Testis (tissue), 3 donors: ENCODE data around the gene TENT4B. TPM values are rescaled to one million over a fixed set of nuclear protein-coding genes. Genes with fewer than 3 reads are reported as not detected.

Experiments
- DNase-seq: peaks from one replicate; pipeline ENCODE4 v3.0.0-alpha.2; 2019
- H3K27ac ChIP-seq, 2 donors: fragments of 200-600 bp; sonication (generic); one replicate each; pipeline ENCODE4 v1.5.1; 2019
- H3K27me3 ChIP-seq: fragments of 200-600 bp; sonication (generic); one replicate; pipeline ENCODE4 v1.5.1; 2019
- H3K36me3 ChIP-seq: fragments of 200-600 bp; sonication (generic); one replicate; pipeline ENCODE4 v1.5.1; 2017; ENCODE audit warnings: low read depth; ENCODE audit errors: missing control alignments
- H3K4me1 ChIP-seq: fragments of 200-600 bp; sonication (generic); one replicate; pipeline ENCODE4 v1.5.1; 2019
- H3K4me3 ChIP-seq, 2 donors: fragments of 200-600 bp; sonication (generic); one replicate each; pipeline ENCODE4 v1.5.1; 2017 to 2019
- H3K9me3 ChIP-seq: fragments of 200-600 bp; sonication (generic); one replicate; pipeline ENCODE4 v1.5.1; 2017
- CTCF ChIP-seq, 3 experiments: fragments of 450-650 bp in 2 of 3; fragments of 200-600 bp in 1 of 3; sonication (generic) in 1 of 3; IDR thresholded peaks; one replicate each; pipeline ENCODE4 v1.5.1; 2016 to 2019; ENCODE audit warnings: antibody characterized with exemption in 3 of 3, mild to moderate bottlenecking in 2 of 3, moderate library complexity in 1 of 3
- POLR2A ChIP-seq: fragments of 450-650 bp; IDR thresholded peaks from one replicate; pipeline ENCODE4 v1.6.1; 2017; ENCODE audit warnings: antibody characterized with exemption, mild to moderate bottlenecking, moderate library complexity
- WGBS, 2 donors: methylation state at CpG; one replicate each; pipeline ENCODE4 v1.1.5; 2018; 5-methylcytosine and 5-hydroxymethylcytosine counted together
- intact Hi-C: fragments of 100-400 bp; cut with DNase I; formaldehyde crosslinking; loops from one replicate; pipeline ENCODE4 v1.15.1; 2023; ENCODE audit warnings: low total_unique reads
- polyA plus RNA-seq: library from polyadenylated mRNA; stranded (reverse); fragments of 350-450 nt; fragmentation: Illumina TruSeq; extraction: RNeasy Lipid Tissue Mini Kit (QIAGEN cat#74804); gene quantifications from one replicate; pipeline ENCODE4 v1.2.3, GENCODE V29; 2014; ENCODE audit warnings: low read depth, low replicate concordance; ENCODE audit not compliant: insufficient read depth
- total RNA-seq, 2 donors: library from RNA; depleted of rRNA; stranded (reverse); fragments of >200 nt; gene quantifications; one replicate each; pipeline ENCODE4 v1.2.3, GENCODE V29; 2016

The TENT4B gene
- total and polyA plus RNA-seq, 3 donors from 2014 or later: 27.5 to 56.6 (median 37.6) TPM

- no peak overlapping the region for H3K4me3 ChIP-seq
- 71 to 77% methylated on average over 12 to 15 of the region's 15 CpGs for WGBS, 2 donors
- DNase-seq: peak; percentile 36
- TF ChIP-seq CTCF (IDR thresholded peaks at IDR 0.05) (no peak), POLR2A (no peak)
- H3K9me3 ChIP-seq: no peaks in the 10 kb centered on the region
- intact Hi-C loops: no loop called here
- no peaks in the 10 kb centered on the region for H3K27me3 ChIP-seq
- no peaks in the 10 kb centered on the region for H3K4me1 ChIP-seq
- no peak overlapping the region for H3K27ac ChIP-seq
- H3K36me3 ChIP-seq: no peaks in the 10 kb centered on the region
Measured at GRCh38 chr16:50271148-50272041, 118.3 kb downstream of the TENT4B start.

- no peak overlapping the region for H3K4me3 ChIP-seq
- no peaks in the 10 kb centered on the region for H3K27me3 ChIP-seq
- H3K4me1 ChIP-seq: no peaks in the 10 kb centered on the region
- intact Hi-C loops: no loop called here
- DNase-seq: no peak
- H3K9me3 ChIP-seq: no peaks in the 10 kb centered on the region
- H3K27ac ChIP-seq: no peak overlapping the region
- TF ChIP-seq CTCF (IDR thresholded peaks at IDR 0.05): no peak
- no peak for TF ChIP-seq POLR2A
- H3K36me3 ChIP-seq: no peaks in the 10 kb centered on the region
- 90% methylated on average over 4 to 7 of the region's 7 CpGs for WGBS, 2 donors
Measured at GRCh38 chr16:50272111-50272571, 119.0 kb downstream of the TENT4B start.

- Histone ChIP-seq H3K4me1 (no peaks in the 10 kb centered on the region), H3K27ac (no peak overlapping the region), H3K36me3 (no peaks in the 10 kb centered on the region), H3K27me3 (no peaks in the 10 kb centered on the region), H3K9me3 (no peaks in the 10 kb centered on the region), H3K4me3 (no peak overlapping the region)
- 84 to 93% methylated on average over 5 of the region's 5 CpGs for WGBS, 2 donors
- TF ChIP-seq POLR2A (no peak), CTCF (IDR thresholded peaks at IDR 0.05) (no peak)
- intact Hi-C loops: no loop called here
- no peak for DNase-seq
Measured at GRCh38 chr16:50272687-50273381, 119.7 kb downstream of the TENT4B start.

GRCh38 chr16:50273382-50273690 is 120.2 kb downstream of the TENT4B start:
- intact Hi-C loops: no loop called here
- DNase-seq: no peak
- Histone ChIP-seq H3K4me3 (no peak overlapping the region), H3K9me3 (no peaks in the 10 kb centered on the region), H3K27ac (no peak overlapping the region), H3K27me3 (no peaks in the 10 kb centered on the region), H3K36me3 (no peaks in the 10 kb centered on the region), H3K4me1 (no peaks in the 10 kb centered on the region)
- TF ChIP-seq CTCF (IDR thresholded peaks at IDR 0.05) (no peak), POLR2A (no peak)
- WGBS, 2 donors: 80 to 100% methylated on average over 2 of the region's 2 CpGs
